NCI-H460 (cell line): Measurements from ENCODE around the gene ARFIP2. TPM values are rescaled to one million over a fixed set of nuclear protein-coding genes. Genes with fewer than 3 reads are reported as not detected.

Source experiments
- DNase-seq: peaks from one replicate; pipeline ENCODE4 v3.0.0-alpha.2; 2016; ENCODE audit warnings: low read depth; ENCODE audit errors: extremely low read depth
- total RNA-seq: library from RNA; depleted of rRNA; stranded (reverse); fragments of >200 nt; shearing (Covaris generic); gene quantifications from 2 replicates; pipeline ENCODE4 v1.2.3, GENCODE V29; 2014; rRNA removed

The ARFIP2 gene
- total RNA-seq, 1 experiment from 2014 or later: 47.8 TPM

DNA sequence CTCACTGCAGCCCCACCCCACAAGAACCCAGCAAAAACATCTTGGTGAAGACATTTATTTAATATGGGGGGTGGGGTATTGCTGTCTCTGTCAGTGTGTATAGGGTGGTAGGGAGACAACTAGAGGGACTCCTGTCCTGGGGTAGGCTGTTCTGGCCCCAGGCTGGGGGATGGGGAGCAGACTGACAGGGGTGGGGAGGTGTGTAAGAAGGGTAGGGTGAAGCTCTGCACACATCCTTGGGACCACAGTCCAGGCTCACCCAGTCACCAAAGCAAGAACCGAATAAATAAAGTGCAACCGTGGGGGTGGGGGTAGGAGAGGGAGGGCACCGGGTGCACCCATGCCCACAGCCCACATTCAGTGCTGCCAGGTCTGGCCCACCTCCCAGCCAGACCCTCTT, 32.6 kb downstream of the ARFIP2 start:
- DNase-seq: no peak

DNA sequence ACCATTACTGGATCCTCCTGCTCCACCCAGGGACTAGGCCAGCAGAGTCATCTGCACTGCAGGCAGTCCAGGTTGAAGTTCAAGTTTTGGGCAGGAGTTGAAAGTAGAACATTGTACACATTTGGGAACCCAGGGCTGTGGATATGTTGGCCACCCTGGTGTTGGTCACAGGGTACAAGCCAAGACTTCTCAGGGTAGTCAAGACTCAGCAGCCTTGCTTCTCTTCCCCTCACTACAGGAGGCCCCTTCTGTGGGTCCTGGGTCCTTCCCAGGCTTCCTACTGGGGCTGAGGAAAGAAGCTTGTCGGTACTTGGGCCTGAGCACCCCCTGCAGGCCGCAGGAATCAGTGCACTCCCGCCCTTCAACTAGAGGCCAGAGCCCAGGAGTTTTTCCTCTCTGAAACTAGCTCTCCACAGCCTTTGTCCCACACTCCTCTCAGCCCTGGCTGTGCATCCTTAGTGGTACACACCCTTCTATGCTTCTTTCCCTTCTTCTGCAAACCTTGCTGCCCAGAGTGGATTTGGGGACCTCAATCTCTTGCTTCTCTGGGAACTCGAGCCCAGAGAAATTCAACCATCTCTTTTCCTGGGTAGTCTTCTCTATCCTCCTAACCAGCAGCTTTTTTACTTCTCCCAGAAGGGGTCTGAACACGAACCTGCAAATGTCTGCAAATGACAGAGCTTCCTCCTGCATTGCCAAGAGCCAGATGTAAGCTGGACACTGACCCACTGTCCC, 37.7 kb downstream of the ARFIP2 start:
- peak; percentile 26 for DNase-seq

DNA sequence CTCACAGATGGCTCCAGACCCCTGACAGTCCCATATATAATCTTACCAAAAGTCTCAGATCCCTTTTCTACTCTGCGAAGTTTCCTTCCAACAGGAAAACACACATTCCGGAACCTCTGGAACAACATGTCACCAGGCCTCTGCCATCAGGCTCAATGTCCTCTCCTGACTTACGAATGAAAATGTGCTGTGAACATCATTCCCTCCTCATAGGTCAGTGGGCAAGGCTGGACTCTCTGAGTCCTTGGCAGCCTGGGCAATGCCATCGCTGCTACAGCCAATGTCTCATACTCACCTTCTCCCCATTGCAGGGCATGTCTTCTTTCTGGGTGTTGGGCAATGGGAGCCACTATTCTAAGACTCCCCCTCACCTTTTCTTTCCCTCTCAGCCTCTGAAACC, 38.7 kb downstream of the ARFIP2 start:
- no peak for DNase-seq

DNA sequence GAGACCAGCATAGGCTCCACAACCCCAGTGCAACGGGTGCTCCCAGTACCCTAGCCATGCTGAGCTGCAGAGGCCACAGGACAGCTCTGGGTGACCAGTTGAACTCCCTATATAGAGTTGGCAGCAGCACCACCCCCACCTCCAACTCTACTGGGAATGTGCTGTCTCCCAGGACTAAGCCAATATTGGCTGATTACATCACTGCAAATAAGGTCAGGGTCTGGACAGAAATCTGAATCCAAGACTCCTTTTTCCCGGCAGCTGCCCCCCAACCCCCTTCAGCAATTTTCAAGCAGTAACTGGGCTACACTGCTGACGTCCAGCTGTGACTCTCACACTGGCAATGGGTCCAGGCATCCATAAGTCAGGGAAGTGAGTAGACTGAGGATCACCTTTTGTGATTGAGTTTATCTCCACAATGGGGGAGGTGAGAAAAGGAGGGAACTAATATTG, 40.2 kb downstream of the ARFIP2 start, which contains the start of gene HPX:
Gene HPX, minus strand, starts transcription at position 82 of the 453 bp plus-strand sequence. Its CDS starts 24 bp downstream, at position 58.
- no peak for DNase-seq

DNA sequence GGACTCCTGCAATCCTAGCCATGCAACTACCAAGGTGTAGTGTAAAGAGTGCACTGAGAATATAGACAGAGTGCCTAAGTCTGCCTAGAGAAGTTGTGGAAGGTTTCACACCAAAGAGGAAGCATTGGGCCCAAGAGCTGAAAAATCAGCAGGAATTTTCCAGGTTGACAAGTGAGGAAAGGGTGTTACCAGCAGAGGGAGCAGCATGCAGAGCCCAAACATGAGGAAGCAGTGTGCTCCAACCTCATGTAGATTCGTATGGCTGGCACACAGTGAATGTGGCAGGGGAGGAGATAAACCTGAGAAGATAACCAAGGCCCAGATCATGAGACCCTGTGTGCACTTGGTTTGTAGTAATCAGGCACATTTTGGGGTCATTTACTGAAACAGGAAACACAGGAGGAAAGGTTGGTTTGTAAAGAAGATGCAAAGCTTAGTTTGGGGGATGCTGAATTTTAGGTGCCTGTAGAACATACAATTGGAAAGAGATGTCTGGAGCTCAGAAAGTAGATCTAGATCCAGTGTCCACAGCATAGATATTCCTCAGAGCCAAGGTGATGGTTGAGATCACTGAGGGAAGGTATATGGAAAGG, 42.1 kb downstream of the ARFIP2 start:
- DNase-seq: peak; percentile 36

DNA sequence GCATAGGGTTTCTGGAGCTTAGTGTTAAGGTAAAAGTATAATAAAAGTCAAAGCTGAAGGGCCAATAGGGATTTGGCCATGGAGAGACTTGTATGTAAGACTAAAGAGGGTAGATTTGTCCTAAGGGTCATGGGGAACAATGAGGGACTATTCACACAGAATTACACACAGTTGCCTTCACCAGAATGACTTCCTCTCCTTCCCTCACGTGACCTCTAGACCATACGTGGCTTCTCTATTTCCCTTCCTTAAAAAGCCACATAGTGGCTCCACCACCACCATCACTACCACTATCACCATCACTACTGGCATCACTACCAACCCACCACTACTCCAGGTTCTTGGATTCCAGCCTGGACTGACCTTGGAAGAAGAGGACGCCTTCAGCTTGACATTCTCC, 43.1 kb downstream of the ARFIP2 start:
- DNase-seq: no peak

DNA sequence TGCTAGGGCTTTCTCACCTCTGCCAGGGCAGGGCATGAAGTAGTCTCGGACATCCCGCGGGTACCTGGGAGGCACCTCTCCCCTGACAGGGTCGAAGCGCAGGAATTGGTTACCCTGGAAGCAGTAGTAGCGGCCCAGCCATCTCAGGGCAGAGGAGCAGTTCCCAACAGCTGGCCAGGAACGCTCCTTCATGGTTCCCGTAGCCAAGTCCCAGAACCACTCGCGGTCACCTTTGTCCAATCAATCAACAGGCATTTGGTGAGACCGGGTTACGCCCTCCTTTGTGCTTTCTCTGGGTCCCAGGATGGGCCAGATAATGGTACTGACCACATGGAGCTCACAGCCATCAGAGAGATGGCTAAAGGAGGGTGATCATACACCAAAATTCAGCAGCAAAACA, 43.7 kb downstream of the ARFIP2 start:
- no peak for DNase-seq

DNA sequence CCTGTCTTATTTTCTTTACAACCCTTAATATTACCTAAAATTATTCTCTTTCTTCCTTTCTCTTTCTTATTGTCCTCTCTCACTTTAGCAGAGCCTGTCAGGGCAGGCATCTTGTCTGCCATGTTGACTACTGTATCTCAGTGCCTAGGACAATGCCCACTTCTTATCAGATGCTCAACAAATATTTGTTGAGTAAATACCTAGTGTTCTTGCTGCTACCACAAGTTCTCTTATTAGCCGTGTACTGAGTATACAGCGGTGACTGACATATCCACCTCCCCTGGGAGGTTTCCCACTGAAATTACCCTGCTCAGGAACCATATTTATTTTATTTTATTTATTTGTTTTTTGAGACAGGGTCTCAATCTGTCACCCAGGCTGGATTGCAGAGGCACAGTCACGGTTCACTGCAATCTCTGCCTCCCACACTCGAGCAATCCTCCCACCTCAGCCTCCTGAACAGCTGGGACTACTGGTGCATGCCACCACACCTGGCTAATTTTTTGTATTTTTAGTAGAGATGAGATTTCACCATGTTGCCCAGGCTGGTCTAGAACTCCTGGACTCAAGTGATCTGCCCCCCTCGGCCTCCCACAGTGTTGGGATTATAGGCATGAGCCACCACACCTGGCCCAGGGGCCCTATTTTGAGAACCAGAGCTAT, 47.0 kb downstream of the ARFIP2 start:
- no peak for DNase-seq

DNA sequence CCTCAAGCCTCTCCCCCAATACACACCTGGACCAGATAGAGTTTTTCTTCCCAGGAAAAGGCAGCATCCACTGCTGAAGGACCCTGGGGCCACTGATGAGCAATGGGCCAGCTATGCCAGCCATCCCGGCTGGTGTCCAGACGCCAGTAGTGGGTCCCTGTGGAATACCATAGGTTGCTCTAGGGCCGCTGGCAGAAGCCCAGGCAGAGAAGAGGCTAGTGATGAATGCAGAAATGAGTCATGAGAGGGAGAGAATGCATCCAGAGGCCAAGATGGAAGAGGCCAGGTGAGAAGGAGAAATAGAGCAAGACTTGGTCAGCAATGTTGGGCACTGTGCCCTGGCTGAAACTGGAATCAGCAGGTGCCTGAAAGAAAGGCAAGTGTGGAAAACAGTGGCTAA, 49.3 kb downstream of the ARFIP2 start:
- DNase-seq: peak; percentile 12

DNA sequence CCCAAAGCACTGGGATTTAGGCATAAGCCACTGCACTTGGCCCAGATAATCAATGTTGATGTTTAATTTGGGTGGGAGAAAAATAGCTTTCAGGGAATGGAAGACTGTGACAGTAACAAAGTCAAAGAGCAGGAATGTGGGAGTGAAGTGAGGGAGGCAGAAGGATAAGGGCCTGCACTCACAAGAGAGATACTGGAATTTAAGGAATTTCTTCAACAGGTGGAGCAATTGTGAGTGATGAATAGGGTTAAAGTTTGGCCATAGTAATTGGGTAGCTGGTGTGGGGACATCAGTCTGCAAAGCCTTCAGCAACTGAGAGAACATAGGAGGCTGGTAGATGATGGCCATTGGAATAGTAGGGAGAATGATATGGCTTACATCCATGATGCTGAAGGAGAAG, 53.6 kb downstream of the ARFIP2 start:
- no peak for DNase-seq

Other genes starting within 250 kb of the ARFIP2 start
- 11.7 and 15.3 TPM in 2 replicates for gene FHIP1B, start 246.7 kb downstream of the ARFIP2 start, total RNA-seq
- gene CNGA4, start 242.2 kb downstream of the ARFIP2 start, total RNA-seq: not detected in 2 replicates
- not detected in 2 replicates for gene CCKBR, start 221.5 kb downstream of the ARFIP2 start, total RNA-seq
- 8.9 and 9.8 TPM in 2 replicates for gene CAVIN3, start 160.8 kb downstream of the ARFIP2 start, total RNA-seq
- gene SMPD1, start 90.9 kb downstream of the ARFIP2 start, total RNA-seq: 6.4 and 7.4 TPM in 2 replicates
- gene APBB1, start 62.2 kb downstream of the ARFIP2 start, total RNA-seq: 6.9 and 8.5 TPM in 2 replicates
- gene HPX, start 40.3 kb downstream of the ARFIP2 start, total RNA-seq: not detected in 2 replicates
- 3.3 and 5.0 TPM in 2 replicates for gene TRIM3, start 7.4 kb downstream of the ARFIP2 start, total RNA-seq
- gene TIMM10B, start 170 bp upstream of the ARFIP2 start, total RNA-seq: 21.0 and 21.9 TPM in 2 replicates
- 5.6 and 5.7 TPM in 2 replicates for gene DNHD1, start 15.9 kb upstream of the ARFIP2 start, total RNA-seq
- 14.8 and 15.2 TPM in 2 replicates for gene RRP8, start 122.3 kb upstream of the ARFIP2 start, total RNA-seq
- gene ILK, start 122.4 kb upstream of the ARFIP2 start, total RNA-seq: 53.4 and 53.5 TPM in 2 replicates
- 65.6 and 74.5 TPM in 2 replicates for gene TAF10, start 130.9 kb upstream of the ARFIP2 start, total RNA-seq
- 2.9 and 5.2 TPM in 2 replicates for gene TPP1, start 138.1 kb upstream of the ARFIP2 start, total RNA-seq
- gene DCHS1, start 174.5 kb upstream of the ARFIP2 start, total RNA-seq: 0.07 and 0.14 TPM in 2 replicates
- gene MRPL17, start 202.0 kb upstream of the ARFIP2 start, total RNA-seq: 34.3 and 35.8 TPM in 2 replicates